Lung (tissue), 12 donors: Measurements from ENCODE around the gene CACNG3. TPM values are rescaled to one million over a fixed set of nuclear protein-coding genes. Genes with fewer than 3 reads are reported as not detected.

ENCODE experiments used
- ATAC-seq: fragments of 200-7000 bp; cut with Tn5 transposase; one replicate; pipeline ENCODE4 v1.9.1; 2020; ENCODE audit warnings: moderate number of reproducible peaks; ENCODE audit not compliant: insufficient read depth, low FRiP score
- DNase-seq, 3 donors: peaks; one replicate each; pipeline ENCODE4 v3.0.0-alpha.2; 2013 to 2017
- H3K27ac ChIP-seq, 2 donors: one replicate each; pipeline ENCODE4 v1.5.1; 2013; ENCODE audit warnings: mild to moderate bottlenecking in 2 of 2, moderate library complexity in 2 of 2, control low read depth in 1 of 2, inconsistent platforms in 1 of 2, low read depth in 1 of 2, low read length in 1 of 2
- H3K27me3 ChIP-seq, 3 donors: one replicate each; pipeline ENCODE4 v1.5.1; 2013; ENCODE audit warnings: low read length in 2 of 3; ENCODE audit not compliant: control insufficient read depth in 3 of 3, insufficient read depth in 3 of 3
- H3K36me3 ChIP-seq, 4 donors: one replicate each; pipeline ENCODE4 v1.5.1; 2013; ENCODE audit warnings: low read length in 4 of 4, mild to moderate bottlenecking in 1 of 4, moderate library complexity in 1 of 4; ENCODE audit not compliant: control insufficient read depth in 4 of 4, insufficient read depth in 4 of 4
- H3K4me1 ChIP-seq, 5 donors: one replicate each; pipeline ENCODE4 v1.5.1; 2013; ENCODE audit warnings: low read length in 5 of 5, mild to moderate bottlenecking in 2 of 5, moderate library complexity in 1 of 5; ENCODE audit not compliant: control insufficient read depth in 5 of 5, insufficient read depth in 5 of 5
- H3K4me3 ChIP-seq: one replicate; pipeline ENCODE4 v1.5.1; 2013; ENCODE audit warnings: mild to moderate bottlenecking, control low read depth, moderate library complexity
- H3K9ac ChIP-seq, 2 donors: one replicate each; pipeline ENCODE4 v1.5.1; 2013; ENCODE audit warnings: low read length in 2 of 2, control low read depth in 1 of 2; ENCODE audit not compliant: insufficient read depth in 1 of 2
- H3K9me3 ChIP-seq, 4 donors: one replicate each; pipeline ENCODE4 v1.5.1; 2013; ENCODE audit warnings: low read length in 3 of 4, mild to moderate bottlenecking in 1 of 4, moderate library complexity in 1 of 4; ENCODE audit not compliant: control insufficient read depth in 4 of 4, insufficient read depth in 3 of 4
- WGBS, 2 donors: extraction: QIAGEN DNeasy Blood & Tissue Kit; methylation state at CpG; one replicate each; pipeline ENCODE4 v1.1.7; 2013; 5-methylcytosine and 5-hydroxymethylcytosine counted together
- polyA plus RNA-seq, 2 donors: library from polyadenylated mRNA; stranded (reverse); fragments of 200-250 nt; gene quantifications; one replicate each; pipeline ENCODE4 v1.2.1, GENCODE V29; 2013
- total RNA-seq, 2 donors: library from RNA; depleted of rRNA in 1 of 2; stranded (reverse); fragments of >200 nt in 1 of 2; gene quantifications; one replicate each; pipeline ENCODE4 v1.2.1, GENCODE V29; 2014 to 2021
- TF ChIP-seq, protein P1 (sequence below): IDR thresholded peaks from 2 replicates; pipeline ENCODE4 v1.5.1; 2012; ENCODE audit warnings: mild to moderate bottlenecking; ENCODE audit errors: control extremely low read depth, extremely low read depth
- donor health status: control.
- donor health status: control.
- donor health status: Bipolar disorder and iron deficiency.
- donor health status: healthy.
- donor health status: DM: yes; HTN: yes; CAD: no.

CACNG3 gene
- total and polyA plus RNA-seq, 4 donors = not detected

DNA sequence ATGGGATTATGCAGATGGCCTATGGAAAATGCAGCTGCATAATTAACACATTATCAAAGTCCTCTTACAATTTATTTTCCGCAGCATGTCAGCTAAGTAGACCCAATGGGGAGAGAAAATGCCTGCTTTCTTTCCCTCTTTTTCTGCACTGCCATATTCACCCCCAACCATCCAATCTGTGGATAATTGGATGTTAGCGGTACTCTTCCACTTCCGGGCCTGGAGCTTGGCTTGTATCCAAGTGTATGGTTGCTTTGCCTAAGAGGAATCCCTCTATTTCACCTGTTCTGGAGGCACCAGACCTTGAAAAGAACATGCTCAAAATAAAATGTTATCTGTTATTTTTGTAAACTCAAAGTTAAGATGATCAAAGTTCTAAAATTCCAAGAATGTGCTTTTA lies 41.1 kb upstream of the CACNG3 start:
- Histone ChIP-seq H3K36me3 (peaks cover 0 to 6% (median 2%) of the 10 kb centered on the region in 4 donors), H3K4me3 (no peak overlapping the region), H3K27me3 (no peaks in the 10 kb centered on the region), H3K9ac (no peak overlapping the region), H3K4me1 (no peaks in the 10 kb centered on the region), H3K9me3 (no peaks in the 10 kb centered on the region), H3K27ac (no peak overlapping the region)
- ATAC-seq (no peak), DNase-seq (no peak)
- TF ChIP-seq, protein P1, sequence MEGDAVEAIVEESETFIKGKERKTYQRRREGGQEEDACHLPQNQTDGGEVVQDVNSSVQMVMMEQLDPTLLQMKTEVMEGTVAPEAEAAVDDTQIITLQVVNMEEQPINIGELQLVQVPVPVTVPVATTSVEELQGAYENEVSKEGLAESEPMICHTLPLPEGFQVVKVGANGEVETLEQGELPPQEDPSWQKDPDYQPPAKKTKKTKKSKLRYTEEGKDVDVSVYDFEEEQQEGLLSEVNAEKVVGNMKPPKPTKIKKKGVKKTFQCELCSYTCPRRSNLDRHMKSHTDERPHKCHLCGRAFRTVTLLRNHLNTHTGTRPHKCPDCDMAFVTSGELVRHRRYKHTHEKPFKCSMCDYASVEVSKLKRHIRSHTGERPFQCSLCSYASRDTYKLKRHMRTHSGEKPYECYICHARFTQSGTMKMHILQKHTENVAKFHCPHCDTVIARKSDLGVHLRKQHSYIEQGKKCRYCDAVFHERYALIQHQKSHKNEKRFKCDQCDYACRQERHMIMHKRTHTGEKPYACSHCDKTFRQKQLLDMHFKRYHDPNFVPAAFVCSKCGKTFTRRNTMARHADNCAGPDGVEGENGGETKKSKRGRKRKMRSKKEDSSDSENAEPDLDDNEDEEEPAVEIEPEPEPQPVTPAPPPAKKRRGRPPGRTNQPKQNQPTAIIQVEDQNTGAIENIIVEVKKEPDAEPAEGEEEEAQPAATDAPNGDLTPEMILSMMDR = no peak
- WGBS, 2 donors = 78 to 90% methylated on average over 3 of the region's 3 CpGs

DNA sequence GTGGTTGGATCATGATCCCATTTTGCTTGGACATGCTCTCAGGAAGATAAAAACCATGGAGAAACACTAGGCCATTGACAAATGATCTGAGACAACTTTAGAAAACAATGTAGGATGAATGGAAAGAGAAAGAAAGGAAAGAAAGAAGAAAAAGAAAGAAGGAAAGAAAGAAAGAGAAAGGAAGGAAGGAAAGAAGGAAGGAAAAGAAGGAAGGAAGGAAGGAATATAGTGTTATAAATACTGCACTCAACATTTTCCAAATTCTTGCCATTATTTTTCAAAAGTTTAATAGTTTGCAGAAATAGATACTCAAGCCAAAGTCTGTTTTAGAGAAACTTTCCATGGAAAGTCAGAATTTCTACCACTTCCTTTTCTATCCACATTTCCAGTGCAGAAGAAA lies 39.2 kb upstream of the CACNG3 start:
- no peak overlapping the region for H3K4me3 ChIP-seq
- H3K36me3 ChIP-seq = peaks cover 0 to 17% (median 3%) of the 10 kb centered on the region in 4 donors
- H3K27me3 ChIP-seq = no peaks in the 10 kb centered on the region
- no peaks in the 10 kb centered on the region for H3K4me1 ChIP-seq
- H3K27ac ChIP-seq = no peak overlapping the region
- DNase-seq = no peak
- peaks cover 0 to under 1% (median 0%) of the 10 kb centered on the region in 4 donors for H3K9me3 ChIP-seq
- ATAC-seq = no peak
- TF ChIP-seq, protein P1 = no peak
- H3K9ac ChIP-seq = no peak overlapping the region

DNA sequence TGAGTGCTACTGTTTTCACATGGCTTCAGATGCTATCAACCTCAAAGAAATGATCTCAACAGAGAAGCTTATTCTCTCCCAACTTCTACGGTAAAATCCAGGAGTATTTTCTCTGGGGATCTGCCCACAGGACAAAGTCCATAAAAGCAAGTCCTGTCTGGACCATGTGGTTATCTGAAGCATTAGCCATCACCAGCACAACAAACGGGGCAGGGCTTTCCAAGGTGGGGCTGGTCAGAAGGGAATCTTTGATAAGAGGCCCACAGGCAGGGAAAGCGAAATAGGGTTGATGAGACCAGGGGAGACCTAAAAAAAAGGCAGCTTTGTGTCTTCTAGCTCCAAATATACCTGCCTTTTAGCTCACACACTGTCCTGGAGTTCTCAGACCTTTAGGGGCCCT lies 38.7 kb upstream of the CACNG3 start:
- Histone ChIP-seq H3K4me1 (no peaks in the 10 kb centered on the region), H3K9me3 (peaks cover 0 to 4% (median 0%) of the 10 kb centered on the region in 4 donors), H3K4me3 (no peak overlapping the region), H3K27me3 (no peaks in the 10 kb centered on the region), H3K9ac (no peak overlapping the region), H3K36me3 (peaks cover 0 to 17% (median 3%) of the 10 kb centered on the region in 4 donors), H3K27ac (no peak overlapping the region)
- DNase-seq (no peak), ATAC-seq (no peak)
- 79 to 90% methylated on average over 3 of the region's 3 CpGs for WGBS, 2 donors
- TF ChIP-seq, protein P1 = no peak

DNA sequence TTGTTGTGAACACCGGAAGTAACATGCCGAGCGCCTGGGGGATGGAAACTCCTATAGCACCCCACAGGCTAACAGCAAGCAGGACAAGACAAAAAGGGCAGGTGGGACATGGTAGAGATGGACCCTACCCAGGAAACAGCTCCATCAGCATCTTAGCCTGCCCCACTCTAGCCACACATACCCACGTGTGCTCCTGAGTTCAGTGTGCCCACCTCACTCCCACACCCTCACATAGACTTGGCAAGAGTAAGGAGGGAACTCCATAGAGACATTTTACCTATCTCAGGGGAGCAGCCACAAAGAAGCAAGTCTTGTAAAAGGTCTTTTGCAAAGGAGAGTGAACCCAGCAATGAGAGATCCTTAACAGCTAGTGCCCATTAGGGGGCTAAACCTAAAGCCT lies 37.8 kb upstream of the CACNG3 start:
- no peak for DNase-seq
- 92 to 99% methylated on average over 4 of the region's 4 CpGs for WGBS, 2 donors

More for the DNA sequence above, 37.8 kb upstream of the CACNG3 start:
- Histone ChIP-seq H3K4me1 (no peaks in the 10 kb centered on the region), H3K9me3 (peaks cover 0 to 4% (median 0%) of the 10 kb centered on the region in 4 donors), H3K4me3 (no peak overlapping the region), H3K36me3 (peaks cover 0 to 17% (median 3%) of the 10 kb centered on the region in 4 donors), H3K27me3 (no peaks in the 10 kb centered on the region), H3K27ac (no peak overlapping the region), H3K9ac (no peak overlapping the region)
- ATAC-seq = no peak
- TF ChIP-seq, protein P1 = no peak
